HCT116 (cell line): ENCODE data around the gene CAMK2N1. TPM values are rescaled to one million over a fixed set of nuclear protein-coding genes. Genes with fewer than 3 reads are reported as not detected.

Source experiments
- ATAC-seq: fragments of 200-7000 bp; cut with Tn5 transposase; 2 replicates; pipeline ENCODE4 v1.9.1; 2020; ENCODE audit warnings: mild to moderate bottlenecking, moderate library complexity
- BruUV-seq: library from RNA; stranded (reverse); fragments of 400-500 nt; replicated peaks from 2 replicates; lab custom pipeline; 2021; lab: Mats Ljungman, UMichigan
- CTCF ChIA-PET: fragments of 300-600 bp; sonication (Branson Sonifier 250); formaldehyde crosslinking; loops from one replicate; lab custom pipeline; 2021; ENCODE audit warnings: antibody characterized with exemption; lab: Charles Lee
- POLR2A ChIA-PET: fragments of 300-600, 350-600 bp; sonication (Branson Sonifier 250); formaldehyde crosslinking; loops from one replicate; lab custom pipeline; 2021; ENCODE audit warnings: antibody characterized with exemption; lab: Charles Lee
- RAD21 ChIA-PET, 2 experiments: fragments of 300-600 bp; sonication (Branson Sonifier 250); formaldehyde crosslinking; loops; one replicate each; lab custom pipeline; 2023; ENCODE audit warnings: low total read pairs in 2 of 2; ENCODE audit not compliant: uncharacterized antibody in 2 of 2, unreplicated experiment in 2 of 2, low non-redundant PET in 1 of 2; lab: Charles Lee
- DNase-seq: peaks from one replicate; pipeline ENCODE4 v3.0.0-alpha.2; 2010; ENCODE audit warnings: low read depth, low spot score
- H2AFZ ChIP-seq: fragments of 200-600 bp; shearing (Covaris generic), sonication (generic); 2 replicates; pipeline ENCODE4 v1.6.1; 2017; ENCODE audit warnings: low read depth, mixed run types, mixed read lengths, antibody characterized with exemption, low read length; ENCODE audit not compliant: poor library complexity, severe bottlenecking
- H3K27ac ChIP-seq: 2 replicates; pipeline ENCODE4 v1.5.1; 2012; ENCODE audit warnings: low read depth, low read length
- H3K27me3 ChIP-seq: fragments of 200-600 bp; sonication (generic); 2 replicates; pipeline ENCODE4 v1.6.1; 2016; ENCODE audit warnings: mixed run types, low read length, mixed read lengths; ENCODE audit not compliant: insufficient read depth
- H3K36me3 ChIP-seq, 2 experiments: fragments of 200-500 bp in 1 of 2; fragments of 200-600 bp in 1 of 2; sonication (Bioruptor generic) in 1 of 2; sonication (generic) in 1 of 2; 2 replicates each; pipeline versions ENCODE4 v1.5.1 to v1.6.1; 2014 to 2016; ENCODE audit warnings: low read length in 2 of 2, inconsistent platforms in 1 of 2, mixed read lengths in 1 of 2, mixed run types in 1 of 2; ENCODE audit not compliant: insufficient read depth in 2 of 2, control insufficient read depth in 1 of 2
- H3K4me1 ChIP-seq, 2 experiments: fragments of 200-600 bp in 1 of 2; sonication (generic) in 1 of 2; 2 replicates each; pipeline versions ENCODE4 v1.5.1 to v1.6.1; 2012 to 2017; ENCODE audit warnings: low read length in 2 of 2, inconsistent platforms in 1 of 2, mild to moderate bottlenecking in 1 of 2, mixed read lengths in 1 of 2, mixed run types in 1 of 2, moderate library complexity in 1 of 2; ENCODE audit not compliant: insufficient read depth in 2 of 2, control insufficient read depth in 1 of 2
- H3K4me2 ChIP-seq: fragments of 200-600 bp; sonication (generic); 2 replicates; pipeline ENCODE4 v1.6.1; 2017; ENCODE audit warnings: mixed run types, low read length, mixed read lengths
- H3K4me3 ChIP-seq, 2 experiments: fragments of 200-600 bp in 1 of 2; sonication (generic) in 1 of 2; replicated peaks in 1 of 2; 2 replicates each; pipeline ENCODE4 v1.5.1; 2011 to 2016; ENCODE audit warnings: low read length in 2 of 2, control low read depth in 1 of 2, low read depth in 1 of 2, mild to moderate bottlenecking in 1 of 2, mixed read lengths in 1 of 2, mixed run types in 1 of 2
- H3K79me2 ChIP-seq: fragments of 200-600 bp; sonication (generic); 2 replicates; pipeline ENCODE4 v1.6.1; 2017; ENCODE audit warnings: mild to moderate bottlenecking, mixed run types, low read length, moderate library complexity, mixed read lengths; ENCODE audit not compliant: insufficient read depth
- H3K9ac ChIP-seq: fragments of 200-600 bp; sonication (generic); 2 replicates; pipeline ENCODE4 v1.6.1; 2016; ENCODE audit warnings: low read length, mixed read lengths
- H3K9me2 ChIP-seq: fragments of 200-600 bp; sonication (generic), shearing (Covaris generic); 2 replicates; pipeline ENCODE4 v1.6.1; 2017; ENCODE audit warnings: mixed run types, mild to moderate bottlenecking, moderate library complexity; ENCODE audit not compliant: insufficient read depth
- H3K9me3 ChIP-seq, 2 experiments: fragments of 200-500 bp in 1 of 2; fragments of 200-600 bp in 1 of 2; sonication (Bioruptor generic) in 1 of 2; sonication (generic) in 1 of 2; 2 replicates each; pipeline ENCODE4 v1.6.1; 2014 to 2017; ENCODE audit warnings: low read length in 2 of 2, mixed read lengths in 2 of 2, inconsistent platforms in 1 of 2, low read depth in 1 of 2, mild to moderate bottlenecking in 1 of 2, mixed run types in 1 of 2, moderate library complexity in 1 of 2; ENCODE audit not compliant: control insufficient read depth in 1 of 2, insufficient read depth in 1 of 2
- H4K20me1 ChIP-seq: fragments of 200-600 bp; sonication (generic), shearing (Covaris generic); 2 replicates; pipeline ENCODE4 v1.6.1; 2017; ENCODE audit warnings: mixed run types, mild to moderate bottlenecking, moderate library complexity; ENCODE audit not compliant: insufficient read depth
- ATF3 ChIP-seq: IDR thresholded peaks from 2 replicates; pipeline ENCODE4 v1.6.1; 2012
- CEBPB ChIP-seq: IDR thresholded peaks from 2 replicates; pipeline ENCODE4 v1.6.1; 2012; ENCODE audit warnings: low read depth
- CTCF ChIP-seq, 3 experiments: fragments of 200-600 bp in 1 of 3; sonication (generic) in 1 of 3; IDR thresholded peaks in 2 of 3; conservative IDR thresholded peaks in 1 of 3; 2 replicates each; pipeline ENCODE4 v1.5.1; 2012 to 2017; ENCODE audit warnings: low read depth in 2 of 3, low read length in 2 of 3, antibody characterized with exemption in 1 of 3, borderline replicate concordance in 1 of 3, control low read depth in 1 of 3, mild to moderate bottlenecking in 1 of 3, mixed read lengths in 1 of 3, mixed run types in 1 of 3, moderate library complexity in 1 of 3; ENCODE audit not compliant: insufficient read depth in 1 of 3
- EGR1 ChIP-seq: IDR thresholded peaks from 2 replicates; pipeline ENCODE4 v1.6.1; 2012; ENCODE audit warnings: low read depth
- ELF1 ChIP-seq: IDR thresholded peaks from 2 replicates; pipeline ENCODE4 v1.6.1; 2012; ENCODE audit warnings: low read depth, borderline replicate concordance
- EZH2 ChIP-seq: fragments of 200-600 bp; sonication (generic); IDR thresholded peaks from 2 replicates; pipeline ENCODE4 v1.6.1; 2017; ENCODE audit warnings: antibody characterized with exemption, mixed run types
- FOSL1 ChIP-seq: IDR thresholded peaks from 2 replicates; pipeline ENCODE4 v1.6.1; 2012; ENCODE audit warnings: low read depth
- JUND ChIP-seq: IDR thresholded peaks from 2 replicates; pipeline ENCODE4 v1.6.1; 2012
- MAX ChIP-seq: IDR thresholded peaks from 2 replicates; pipeline ENCODE4 v1.6.1; 2012
- POLR2A ChIP-seq: IDR thresholded peaks from 2 replicates; pipeline ENCODE4 v1.7.0; 2011; ENCODE audit warnings: borderline replicate concordance; ENCODE audit not compliant: insufficient read depth, insufficient read length; ENCODE audit errors: extremely low read depth
- POLR2AphosphoS5 ChIP-seq: IDR thresholded peaks from 2 replicates; pipeline ENCODE4 v1.6.1; 2011; ENCODE audit warnings: mild to moderate bottlenecking, low read depth, low read length, moderate library complexity
- SIN3A ChIP-seq: IDR thresholded peaks from 2 replicates; pipeline ENCODE4 v1.6.1; 2012; ENCODE audit warnings: low read depth
- SP1 ChIP-seq: IDR thresholded peaks from 2 replicates; pipeline ENCODE4 v1.6.1; 2012; ENCODE audit warnings: low read depth
- SRF ChIP-seq: IDR thresholded peaks from 2 replicates; pipeline ENCODE4 v1.6.1; 2012; ENCODE audit warnings: low read depth
- TCF7L2 ChIP-seq: IDR thresholded peaks from 2 replicates; pipeline ENCODE4 v1.7.0; 2011; ENCODE audit warnings: borderline replicate concordance, inconsistent platforms; ENCODE audit not compliant: insufficient read depth, insufficient read length; ENCODE audit errors: extremely low read depth
- YY1 ChIP-seq: IDR thresholded peaks from 2 replicates; pipeline ENCODE4 v1.6.1; 2011; ENCODE audit warnings: low read length, low read depth, moderate library complexity, mild to moderate bottlenecking; ENCODE audit not compliant: insufficient replicate concordance; ENCODE audit errors: extremely low read depth
- ZBTB33 ChIP-seq: IDR thresholded peaks from 2 replicates; pipeline ENCODE4 v1.6.1; 2011; ENCODE audit warnings: mild to moderate bottlenecking, low read length, moderate library complexity; ENCODE audit not compliant: insufficient replicate concordance; ENCODE audit errors: extremely low read depth
- ZFX ChIP-seq: fragments of 450-650 bp; IDR thresholded peaks from 2 replicates; pipeline ENCODE4 v1.6.1; 2017
- intact Hi-C: fragments of 100-400 bp; cut with micrococcal nuclease; formaldehyde crosslinking; loops from 2 replicates; pipeline ENCODE4 v1.10.0; 2022
- total RNA-seq: library from RNA; stranded (reverse); gene quantifications from one replicate; pipeline ENCODE4 v1.2.1, GENCODE V29; 2021; ENCODE audit not compliant: unreplicated experiment

Gene CAMK2N1
- total RNA-seq, 1 experiment from 2014 or later, result 20.5 TPM

DNA sequence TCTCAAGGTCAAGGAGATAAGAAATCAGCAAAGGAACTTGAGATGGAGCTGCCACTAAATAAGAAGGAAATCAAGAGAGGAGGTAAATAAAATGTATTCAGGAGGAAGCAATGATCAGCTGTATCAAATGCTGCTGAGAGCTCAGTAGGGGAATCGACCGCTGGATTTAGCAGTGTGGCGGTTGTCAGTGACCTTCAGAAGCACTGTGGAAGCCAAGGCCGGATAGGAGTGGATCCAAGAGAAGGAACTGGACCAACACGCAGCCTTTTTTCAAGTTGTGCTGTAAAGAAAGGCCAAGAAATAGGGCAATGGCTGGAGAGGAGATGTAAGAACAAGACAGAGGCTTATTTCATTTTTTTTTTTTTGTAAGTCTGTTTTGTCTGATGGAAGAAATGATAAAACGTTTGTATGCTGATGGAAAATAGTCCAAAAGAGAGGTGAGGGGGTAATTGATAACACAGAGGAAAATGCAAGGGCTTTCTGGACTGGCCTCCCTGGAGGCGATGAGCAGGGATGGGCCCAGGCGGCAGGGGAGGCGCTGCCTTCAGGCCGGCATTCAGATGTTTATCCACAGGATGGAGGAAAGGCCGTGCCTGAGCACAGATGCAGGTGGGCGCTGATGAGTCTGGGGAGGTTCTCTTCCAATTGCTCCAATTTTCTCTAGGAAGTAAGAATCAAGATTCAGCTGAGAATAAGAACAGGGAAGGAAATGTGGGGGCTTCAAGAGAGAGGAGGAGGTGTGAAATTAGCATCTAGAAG is 48.8 kb upstream of the CAMK2N1 start (continued):
- TF ChIP-seq ZBTB33, result no peak
- TF ChIP-seq SP1, result no peak
- TF ChIP-seq CEBPB, result no peak
- TF ChIP-seq ELF1, result no peak
- no peak for TF ChIP-seq CTCF (IDR thresholded peaks at IDR 0.05 in 2 of 3, conservative IDR thresholded peaks at IDR 0.05 in 1 of 3; ENCODE audit: borderline replicate concordance in 1 of 3, insufficient read depth in 1 of 3, low read depth in 2 of 3, low read length in 2 of 3)
- no peak for TF ChIP-seq EZH2
- TF ChIP-seq POLR2AphosphoS5, result no peak

DNA sequence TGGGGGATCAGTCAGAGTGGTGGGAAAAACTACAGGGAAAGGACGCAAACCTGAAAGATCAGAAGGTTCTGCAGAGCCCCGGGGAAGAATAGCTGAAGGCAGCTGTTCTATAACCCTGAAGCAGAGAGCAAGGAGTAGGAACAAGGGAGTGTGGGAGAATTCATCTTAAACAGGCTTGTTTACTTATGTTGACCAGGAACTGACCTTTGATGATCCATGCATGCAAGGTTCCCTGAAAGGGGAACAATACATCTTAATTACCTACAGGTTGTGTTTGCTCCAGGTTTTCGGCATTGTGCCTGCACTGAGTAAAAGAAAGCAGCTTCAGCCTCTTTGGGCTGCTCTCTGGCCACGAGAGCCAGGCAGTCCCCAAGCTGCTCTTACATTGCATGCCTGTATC is 47.6 kb upstream of the CAMK2N1 start:
- no peak overlapping the region for H3K4me3 ChIP-seq
- ChIA-PET POLR2A (no interaction called here), CTCF (interaction anchor here (1.2 kb wide), 1 partner anchor 100 kb away, joined by 4 read pairs; no protein-coding TSS in a partner anchor), RAD21 (no interaction called here)
- H2AFZ ChIP-seq, result no peak overlapping the region
- no peaks in the 10 kb centered on the region for H3K9me3 ChIP-seq
- H3K27me3 ChIP-seq, result peaks cover 15% of the 10 kb centered on the region; the same call in 1 of the 2 replicates
- H3K79me2 ChIP-seq, result no peaks in the 10 kb centered on the region
- DNase-seq (no peak), ATAC-seq (no peak)
- no peaks in the 10 kb centered on the region for H3K4me1 ChIP-seq
- no TSS peak for BruUV-seq
- H4K20me1 ChIP-seq, result no peaks in the 10 kb centered on the region
- no peak overlapping the region for H3K4me2 ChIP-seq
- intact Hi-C loops, result no loop called here
- H3K36me3 ChIP-seq, result no peaks in the 10 kb centered on the region
- no peak overlapping the region for H3K9ac ChIP-seq
- H3K27ac ChIP-seq, result no peak overlapping the region
- no peaks in the 10 kb centered on the region for H3K9me2 ChIP-seq
- no peak for TF ChIP-seq FOSL1
- no peak for TF ChIP-seq ATF3
- no peak for TF ChIP-seq SP1
- no peak for TF ChIP-seq CEBPB
- TF ChIP-seq POLR2A, result no peak
- TF ChIP-seq MAX, result no peak
- TF ChIP-seq ZFX, result no peak
- TF ChIP-seq TCF7L2, result no peak
- no peak for TF ChIP-seq SRF
- no peak for TF ChIP-seq EGR1
- TF ChIP-seq SIN3A, result no peak
- TF ChIP-seq CTCF (IDR thresholded peaks at IDR 0.05 in 2 of 3, conservative IDR thresholded peaks at IDR 0.05 in 1 of 3; ENCODE audit: borderline replicate concordance in 1 of 3, insufficient read depth in 1 of 3, low read depth in 2 of 3, low read length in 2 of 3), result no peak
- no peak for TF ChIP-seq YY1
- TF ChIP-seq POLR2AphosphoS5, result no peak
- TF ChIP-seq JUND, result no peak
- no peak for TF ChIP-seq ELF1
